Bronchial epithelial cell (primary cell): ENCODE data around the gene ARHGAP42. TPM values are rescaled to one million over a fixed set of nuclear protein-coding genes. Genes with fewer than 3 reads are reported as not detected.

Experiments used
- DNase-seq: peaks from one replicate; pipeline ENCODE4 v3.0.0-alpha.2; 2010; ENCODE audit warnings: low read depth
- FAIRE-seq: peaks from 2 replicates; lab custom pipeline; 2011; peaks lifted over from hg19 to GRCh38; lab: Jason Lieb, UNC
- H3K27me3 ChIP-seq: 2 replicates; pipeline ENCODE4 v1.5.1; 2011; ENCODE audit warnings: low read length; ENCODE audit not compliant: control insufficient read depth, insufficient read depth
- H3K36me3 ChIP-seq: 2 replicates; pipeline ENCODE4 v1.5.1; 2011; ENCODE audit warnings: low read length; ENCODE audit not compliant: control insufficient read depth, insufficient read depth
- H3K4me3 ChIP-seq: 2 replicates; pipeline ENCODE4 v1.5.1; 2011; ENCODE audit warnings: mild to moderate bottlenecking, low read depth, low read length, control low read depth
- total RNA-seq: library from RNA; depleted of rRNA; stranded (reverse); fragments of >200 nt; gene quantifications from 2 replicates; pipeline ENCODE4 v1.2.1, GENCODE V29; 2014
- TF ChIP-seq, protein P1 (sequence below): IDR thresholded peaks from 2 replicates; pipeline ENCODE4 v1.5.1; 2011; ENCODE audit warnings: mild to moderate bottlenecking, moderate library complexity, low read length, control low read depth, inconsistent platforms; ENCODE audit not compliant: insufficient read depth, severe bottlenecking

ARHGAP42 gene
- total RNA-seq, 1 donor from 2014 or later: 5.3 TPM

DNA sequence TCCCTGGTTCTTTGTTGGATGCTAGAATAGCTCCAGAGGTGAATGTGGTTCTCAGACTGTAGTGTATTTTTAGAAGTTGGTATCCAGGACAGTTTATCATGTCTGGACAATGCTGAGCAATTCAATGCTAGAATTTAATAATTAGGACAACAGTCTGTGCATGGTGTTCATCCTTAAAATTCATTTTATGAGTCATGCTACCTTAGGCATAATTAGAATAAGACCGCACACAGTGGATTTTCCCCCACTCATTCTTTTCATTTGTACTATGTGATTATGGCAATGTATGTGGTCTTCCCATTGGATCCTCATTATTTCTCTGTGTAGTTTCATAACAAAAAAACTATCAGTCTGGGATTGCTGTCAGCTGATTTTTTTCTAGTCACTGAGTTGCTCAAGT lies 196.7 kb downstream of the ARHGAP42 start:
- FAIRE-seq: no peak
- no peaks in the 10 kb centered on the region for H3K36me3 ChIP-seq
- no peak for DNase-seq
- TF ChIP-seq, protein P1, sequence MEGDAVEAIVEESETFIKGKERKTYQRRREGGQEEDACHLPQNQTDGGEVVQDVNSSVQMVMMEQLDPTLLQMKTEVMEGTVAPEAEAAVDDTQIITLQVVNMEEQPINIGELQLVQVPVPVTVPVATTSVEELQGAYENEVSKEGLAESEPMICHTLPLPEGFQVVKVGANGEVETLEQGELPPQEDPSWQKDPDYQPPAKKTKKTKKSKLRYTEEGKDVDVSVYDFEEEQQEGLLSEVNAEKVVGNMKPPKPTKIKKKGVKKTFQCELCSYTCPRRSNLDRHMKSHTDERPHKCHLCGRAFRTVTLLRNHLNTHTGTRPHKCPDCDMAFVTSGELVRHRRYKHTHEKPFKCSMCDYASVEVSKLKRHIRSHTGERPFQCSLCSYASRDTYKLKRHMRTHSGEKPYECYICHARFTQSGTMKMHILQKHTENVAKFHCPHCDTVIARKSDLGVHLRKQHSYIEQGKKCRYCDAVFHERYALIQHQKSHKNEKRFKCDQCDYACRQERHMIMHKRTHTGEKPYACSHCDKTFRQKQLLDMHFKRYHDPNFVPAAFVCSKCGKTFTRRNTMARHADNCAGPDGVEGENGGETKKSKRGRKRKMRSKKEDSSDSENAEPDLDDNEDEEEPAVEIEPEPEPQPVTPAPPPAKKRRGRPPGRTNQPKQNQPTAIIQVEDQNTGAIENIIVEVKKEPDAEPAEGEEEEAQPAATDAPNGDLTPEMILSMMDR: no peak
- no peak overlapping the region for H3K4me3 ChIP-seq
- no peaks in the 10 kb centered on the region for H3K27me3 ChIP-seq

DNA sequence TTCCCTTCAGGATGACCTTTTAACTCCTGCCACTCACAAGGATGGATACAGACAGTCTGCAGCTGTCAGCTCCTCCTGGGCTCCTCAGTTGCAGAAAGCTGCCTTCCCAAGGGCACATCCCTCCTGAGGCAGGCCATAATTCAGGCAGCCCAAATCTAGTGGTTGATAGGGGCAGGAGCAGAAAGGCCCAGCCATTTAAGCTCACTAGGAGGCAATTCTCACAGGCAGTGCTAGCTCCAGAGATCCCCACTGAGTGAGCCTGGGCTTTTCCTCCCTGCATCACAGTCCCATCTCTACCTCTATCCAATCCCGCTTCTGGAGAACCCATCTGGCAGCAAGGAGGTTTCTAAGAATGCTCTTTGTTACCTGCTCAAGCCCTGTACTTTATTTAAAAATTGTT lies 200.6 kb downstream of the ARHGAP42 start:
- TF ChIP-seq, protein P1: no peak
- H3K36me3 ChIP-seq: no peaks in the 10 kb centered on the region
- FAIRE-seq (no peak), DNase-seq (no peak)
- H3K27me3 ChIP-seq: no peaks in the 10 kb centered on the region
- no peak overlapping the region for H3K4me3 ChIP-seq

DNA sequence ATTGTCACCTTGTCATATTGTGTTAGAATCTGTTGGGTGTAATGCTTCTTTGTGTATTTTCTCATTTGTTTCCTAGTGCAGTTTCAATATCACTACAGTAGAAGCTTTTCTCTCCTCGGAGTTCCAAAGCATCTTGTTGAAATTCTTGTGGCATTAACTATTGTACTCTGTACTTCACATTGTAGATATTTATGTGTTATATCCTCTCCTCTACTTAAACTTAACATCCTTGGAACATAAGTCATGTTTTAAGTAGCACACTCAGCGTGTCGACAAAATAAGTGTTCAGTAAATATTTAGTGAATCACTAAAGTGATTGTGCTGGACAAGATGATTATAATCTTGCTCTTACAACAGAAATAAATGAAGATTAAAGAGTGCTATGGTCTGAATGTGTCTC lies 201.7 kb downstream of the ARHGAP42 start:
- no peaks in the 10 kb centered on the region for H3K36me3 ChIP-seq
- DNase-seq (no peak), FAIRE-seq (no peak)
- H3K4me3 ChIP-seq: no peak overlapping the region
- no peaks in the 10 kb centered on the region for H3K27me3 ChIP-seq
- TF ChIP-seq, protein P1: no peak

DNA sequence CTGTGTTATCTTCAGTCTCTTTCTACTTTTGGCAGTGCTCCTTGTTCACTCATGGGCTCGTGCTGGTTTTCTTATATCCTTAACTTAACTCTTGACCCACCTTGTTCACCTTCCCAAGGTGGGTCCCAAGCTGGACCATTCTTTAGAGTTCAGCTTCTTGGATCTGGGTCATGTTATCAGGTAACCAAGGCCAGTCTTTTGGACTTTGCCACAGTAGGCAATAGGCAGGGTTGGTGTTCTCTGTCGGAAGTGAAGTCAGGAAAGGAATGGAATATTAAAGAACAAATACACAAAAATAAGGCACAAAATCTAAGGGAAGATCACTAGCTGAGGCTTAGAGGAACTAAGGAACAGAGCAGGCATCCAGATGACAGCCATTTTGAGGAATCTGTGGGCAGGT lies 202.7 kb downstream of the ARHGAP42 start:
- no peaks in the 10 kb centered on the region for H3K27me3 ChIP-seq
- TF ChIP-seq, protein P1: no peak
- FAIRE-seq (no peak), DNase-seq (no peak)
- H3K4me3 ChIP-seq: no peak overlapping the region
- H3K36me3 ChIP-seq: no peaks in the 10 kb centered on the region

DNA sequence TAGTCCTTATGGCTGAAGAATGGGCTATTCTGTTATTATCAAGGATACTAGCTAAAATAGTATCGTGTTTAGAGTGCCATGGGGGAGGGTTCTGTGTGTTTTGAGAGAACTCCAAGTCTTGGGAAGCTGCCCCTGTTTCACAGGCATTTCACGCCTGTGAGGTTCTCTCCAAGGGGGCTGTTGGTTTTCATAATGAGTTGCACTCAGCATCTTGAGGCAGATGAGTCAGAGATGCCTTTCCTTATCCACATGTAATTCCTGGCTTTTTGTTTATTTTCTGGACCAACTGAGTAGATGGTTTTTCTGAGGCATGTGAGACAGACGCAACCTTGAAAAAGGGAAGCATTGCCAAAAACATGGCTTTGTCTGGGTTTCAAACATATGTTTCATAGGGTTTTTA lies 203.7 kb downstream of the ARHGAP42 start:
- DNase-seq: no peak
- H3K36me3 ChIP-seq: no peaks in the 10 kb centered on the region
- no peak overlapping the region for H3K4me3 ChIP-seq
- H3K27me3 ChIP-seq: no peaks in the 10 kb centered on the region
- TF ChIP-seq, protein P1: no peak
- FAIRE-seq: no peak

DNA sequence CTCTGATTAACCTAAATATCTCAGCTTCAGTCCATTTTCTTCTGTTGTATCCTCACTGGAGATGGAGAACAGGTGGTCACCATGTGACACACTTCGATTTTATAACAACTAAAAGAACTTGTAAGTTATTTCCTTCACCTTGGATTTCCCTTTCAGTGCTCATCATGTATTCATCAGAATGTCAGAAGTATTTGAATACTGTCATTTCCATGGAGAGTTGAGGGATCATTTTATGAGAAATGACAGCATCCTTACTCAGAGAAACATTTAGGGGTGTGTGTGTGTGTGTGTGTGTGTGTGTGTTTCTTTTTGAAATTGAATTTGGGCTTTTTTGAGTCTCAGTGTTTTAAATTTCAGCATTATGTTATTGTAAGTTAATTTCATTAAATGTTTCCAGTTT lies 205.8 kb downstream of the ARHGAP42 start:
- no peaks in the 10 kb centered on the region for H3K27me3 ChIP-seq
- FAIRE-seq: no peak
- no peaks in the 10 kb centered on the region for H3K36me3 ChIP-seq
- TF ChIP-seq, protein P1: no peak
- no peak for DNase-seq
- H3K4me3 ChIP-seq: no peak overlapping the region
